SIG-M5 (cell line): ENCODE measurements around the gene ZNF189.

Source experiments
- DNase-seq: peaks from one replicate; lab custom pipeline; 2025; lab: John Stamatoyannopoulos, UW

The ZNF189 gene

GRCh38 chr9:101450931-101451330 is 52.3 kb downstream of the ZNF189 start:
- no peak for DNase-seq

GRCh38 chr9:101451498-101451897 is 52.8 kb downstream of the ZNF189 start:
- DNase-seq = no peak

- no peak for DNase-seq
Measured at GRCh38 chr9:101453776-101454570, 55.3 kb downstream of the ZNF189 start.

GRCh38 chr9:101455656-101456240 is 57.1 kb downstream of the ZNF189 start:
- no peak for DNase-seq

GRCh38 chr9:101457003-101457402 is 58.4 kb downstream of the ZNF189 start:
- no peak for DNase-seq

- DNase-seq = no peak
Measured at GRCh38 chr9:101458963-101459631, 60.4 kb downstream of the ZNF189 start.
